CD1c-positive myeloid dendritic cell (primary cell): ENCODE measurements around the gene PPM1E.
"Not testable (repeated sequence)": the region's sequence is repeated elsewhere in the genome, so short reads cannot be mapped to it uniquely, and the experiment has no call there.

Experiments used
- DNase-seq: peaks from one replicate; pipeline ENCODE4 v3.0.0-alpha.2; 2016; ENCODE audit errors: extremely low spot score

Gene PPM1E

DNA sequence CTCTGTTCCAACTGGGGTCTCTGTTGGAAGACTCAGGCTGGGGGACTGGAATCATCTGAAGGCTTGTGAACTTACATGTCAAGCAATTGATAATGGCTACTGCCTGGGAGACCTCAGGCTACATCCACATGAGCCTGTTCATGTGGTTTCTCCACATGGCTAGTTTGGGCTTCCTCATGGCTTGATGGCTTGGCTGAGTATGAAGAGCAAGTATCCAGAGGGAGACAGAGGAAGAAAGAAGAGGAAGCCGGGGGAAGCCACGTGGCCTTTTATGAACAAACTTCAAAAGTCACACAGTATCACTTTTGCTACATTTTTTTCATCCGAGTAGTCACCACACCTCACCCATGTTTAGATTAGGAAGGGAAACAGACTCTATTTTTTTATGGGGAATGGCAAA, 192.2 kb downstream of the PPM1E start:
- DNase-seq: peak; percentile 73

- DNase-seq: peak; percentile 52
These were observed 198.7 kb downstream of the PPM1E start for GRCh38 chr17:58954358-58954757.

GRCh38 chr17:58956997-58957724, 201.5 kb downstream of the PPM1E start:
- no peak for DNase-seq

DNA sequence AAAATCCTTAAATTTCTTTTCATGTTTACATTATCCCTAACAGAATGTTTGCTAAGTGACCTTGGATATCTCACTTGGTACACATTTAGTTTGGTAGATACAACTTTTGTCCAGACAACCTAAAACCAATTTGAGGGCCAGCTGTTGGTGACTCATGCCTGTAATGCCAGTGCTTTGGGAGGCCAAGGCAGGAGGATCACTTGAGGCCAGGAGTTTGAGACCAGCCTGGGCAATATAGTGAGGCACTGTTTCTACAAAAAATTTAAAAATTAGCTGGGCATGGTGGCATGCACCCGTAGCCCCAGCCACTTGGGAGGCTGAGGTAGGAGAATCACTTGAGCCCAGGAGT, 202.0 kb downstream of the PPM1E start:
- not testable (repeated sequence) for DNase-seq

DNA sequence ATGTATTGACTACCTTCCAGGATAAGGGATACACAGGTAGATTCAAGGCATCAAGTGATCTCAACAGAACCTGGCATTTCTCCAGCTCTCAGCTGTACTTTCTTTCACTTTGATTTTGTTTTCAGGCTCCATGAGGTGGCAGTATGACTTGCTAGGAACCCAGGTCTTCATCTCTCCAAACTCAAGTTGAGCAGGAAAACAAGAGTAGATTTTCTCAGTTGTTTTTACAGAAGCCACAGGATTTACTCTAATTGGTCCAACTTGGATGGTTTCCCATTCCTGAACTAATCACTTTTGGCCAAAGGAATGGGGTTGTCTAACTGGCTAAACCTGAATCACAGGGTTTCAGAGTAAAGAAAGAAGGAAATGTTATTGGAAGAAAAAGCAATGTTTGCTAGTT, 204.4 kb downstream of the PPM1E start:
- DNase-seq: no peak

- DNase-seq: peak; percentile 30
These were observed 209.6 kb downstream of the PPM1E start for GRCh38 chr17:58965221-58965620.

DNA sequence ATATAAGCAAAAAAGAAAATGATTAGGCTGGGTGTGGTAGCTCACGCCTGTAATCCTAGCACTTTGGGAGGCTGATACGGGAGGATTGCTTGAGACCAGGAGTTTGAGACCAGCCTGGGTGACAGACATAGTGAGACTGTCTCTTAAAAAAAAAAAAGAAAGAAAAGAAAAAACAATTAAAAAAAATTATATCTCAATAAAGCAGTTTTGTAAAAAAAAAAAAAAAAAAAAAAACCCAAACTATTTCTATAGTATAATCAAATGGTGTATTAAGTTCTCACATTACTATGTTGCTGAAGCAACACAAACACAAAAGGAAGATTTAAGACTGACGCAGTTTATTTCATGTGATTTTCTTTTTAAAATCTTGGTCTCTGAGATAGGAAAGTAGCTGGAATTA, 210.6 kb downstream of the PPM1E start:
- no peak for DNase-seq

DNA sequence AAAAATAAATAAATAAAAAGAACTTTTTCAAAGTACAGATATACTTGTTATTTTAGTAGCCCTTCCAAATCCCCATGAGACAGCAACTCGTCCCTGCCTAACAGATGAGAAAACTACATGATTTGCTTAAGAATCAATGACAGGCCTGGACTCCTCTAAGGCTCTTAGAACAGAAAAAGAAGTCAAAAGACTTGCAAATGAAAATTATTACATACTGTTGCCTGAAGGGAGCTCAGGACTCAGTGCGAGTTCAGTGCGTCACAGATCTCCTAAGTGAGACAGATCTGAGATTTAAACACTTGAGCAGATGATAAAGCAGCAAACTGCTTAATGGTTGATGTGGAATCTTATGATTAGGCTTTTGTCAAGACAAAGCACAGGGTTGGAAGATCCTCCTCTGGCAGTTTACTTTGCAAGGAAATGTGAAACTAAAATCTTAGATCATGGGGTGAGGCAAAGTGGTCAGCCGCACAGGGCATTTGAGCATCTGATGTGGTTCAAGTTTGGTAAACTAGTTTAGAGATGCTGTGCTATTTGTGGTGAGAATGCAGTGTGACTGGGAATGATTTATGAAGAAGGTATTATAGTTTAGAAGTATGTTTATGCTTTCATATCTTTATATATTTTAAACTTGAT, 212.9 kb downstream of the PPM1E start:
- DNase-seq: no peak

DNA sequence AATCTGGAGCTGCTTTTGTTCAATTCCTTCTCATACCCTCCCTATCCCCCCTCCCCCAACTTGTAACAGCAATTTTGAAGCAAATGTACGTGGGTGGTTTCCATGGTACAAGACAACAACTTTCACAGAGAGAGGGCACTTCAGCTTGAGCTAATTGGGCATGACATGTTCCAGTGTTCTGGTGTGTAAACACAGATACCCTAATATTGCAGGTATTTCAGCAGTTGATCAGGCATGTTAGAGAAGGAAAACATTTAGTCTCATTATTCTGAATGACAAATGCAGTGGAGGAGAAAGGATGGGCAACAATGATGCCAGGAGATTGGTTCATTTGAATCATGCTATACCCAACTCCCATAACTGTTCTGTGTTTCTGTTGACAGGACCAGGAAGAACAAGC, 213.5 kb downstream of the PPM1E start:
- no peak for DNase-seq

- no peak for DNase-seq
These were observed 214.0 kb downstream of the PPM1E start for GRCh38 chr17:58969612-58970011.

GRCh38 chr17:58970609-58971450, 215.2 kb downstream of the PPM1E start:
- peak; percentile 74 for DNase-seq

- no peak for DNase-seq
These were observed 218.7 kb downstream of the PPM1E start for GRCh38 chr17:58974354-58974753.

- DNase-seq: no peak
These were observed 220.9 kb downstream of the PPM1E start for GRCh38 chr17:58976541-58976940.

GRCh38 chr17:58980706-58981481, 225.2 kb downstream of the PPM1E start:
- DNase-seq: no peak

DNA sequence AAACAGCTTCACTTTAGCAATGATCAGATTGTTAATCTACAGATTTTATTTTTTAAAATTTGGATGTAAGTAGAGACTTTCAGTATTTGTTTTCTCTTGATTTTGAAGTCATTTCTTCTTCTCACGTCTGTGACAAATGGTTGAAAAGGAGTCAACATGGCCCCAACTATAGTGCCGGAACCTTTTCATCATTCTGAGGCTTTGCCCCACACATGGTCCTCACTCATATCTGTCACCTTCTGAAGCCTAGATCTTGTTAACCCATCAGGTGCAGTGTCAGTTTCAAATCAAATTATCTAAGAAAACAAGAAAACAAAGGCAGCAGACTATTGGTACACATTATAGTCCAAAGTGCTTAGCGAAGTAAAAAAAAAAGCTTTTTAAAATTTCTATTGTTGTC, 227.0 kb downstream of the PPM1E start:
- no peak for DNase-seq

DNA sequence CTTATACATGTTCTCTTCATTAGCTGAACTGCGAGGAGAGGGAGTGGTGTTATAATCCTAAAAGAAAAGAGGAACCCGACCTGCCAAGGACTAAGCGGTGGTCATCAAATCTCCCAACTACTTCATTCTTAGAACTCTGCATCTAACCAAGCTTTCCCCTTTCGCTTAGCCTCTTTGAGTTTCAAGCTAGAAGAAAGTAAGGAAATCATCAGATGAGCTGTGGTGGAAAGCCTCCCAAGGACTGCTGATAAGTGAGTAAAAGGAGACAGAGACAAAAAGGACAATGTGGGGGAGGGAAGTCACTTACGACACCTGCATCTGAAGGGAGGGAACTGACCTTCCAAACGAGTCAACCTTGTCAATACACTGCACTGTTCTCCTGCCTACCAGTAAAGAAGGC, 229.7 kb downstream of the PPM1E start:
- DNase-seq: peak; percentile 25

DNA sequence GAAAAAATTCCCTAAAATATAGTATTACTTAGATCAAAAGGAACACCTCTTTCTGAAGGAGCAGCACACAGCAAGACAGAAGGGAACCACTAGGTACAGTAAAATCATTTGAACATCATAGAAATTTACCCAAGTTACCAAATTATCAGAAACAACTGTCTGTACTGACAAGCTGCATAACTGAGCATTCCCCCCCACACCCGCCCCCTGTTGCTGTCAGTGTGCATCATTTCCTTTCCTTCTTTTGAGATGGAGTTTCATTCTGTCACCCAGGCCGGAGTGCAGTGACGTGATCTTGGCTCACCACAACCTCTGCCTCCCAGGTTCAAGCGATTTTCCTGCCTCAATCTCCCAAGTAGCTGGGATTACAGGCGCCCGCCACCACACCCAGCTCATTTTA, 230.3 kb downstream of the PPM1E start:
- no peak for DNase-seq

DNA sequence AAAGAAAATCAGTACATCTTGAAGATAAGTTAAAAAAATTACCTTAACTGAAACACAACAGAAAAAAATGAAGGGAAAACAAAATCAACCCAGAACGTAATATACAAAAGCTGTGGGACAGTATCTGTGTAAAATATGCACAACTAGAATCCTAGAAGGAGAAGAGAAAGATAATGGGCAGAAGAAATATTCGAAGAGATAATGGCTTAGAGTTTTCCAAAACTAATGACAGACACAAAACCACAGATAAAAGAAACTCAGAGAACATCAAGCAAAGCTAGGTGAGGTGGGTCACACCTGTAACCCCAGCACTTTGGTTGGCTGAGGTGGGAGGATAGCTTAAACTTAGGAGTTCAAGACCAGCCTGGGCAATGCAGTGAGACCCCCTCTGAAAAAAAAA, 234.0 kb downstream of the PPM1E start:
- no peak for DNase-seq

GRCh38 chr17:58991718-58992331, 236.2 kb downstream of the PPM1E start:
- DNase-seq: no peak

GRCh38 chr17:58993311-58993710, 237.7 kb downstream of the PPM1E start:
- no peak for DNase-seq

- no peak for DNase-seq
These were observed 239.7 kb downstream of the PPM1E start for GRCh38 chr17:58995247-58995940.
